ENCODE measurements around the gene B4GALNT4.
"Not testable (repeated sequence)": the region's sequence is repeated elsewhere in the genome, so short reads cannot be mapped to it uniquely, and the experiment has no call there.

The B4GALNT4 gene

GRCh38 chr11:375065-376025 is 6.0 kb downstream of the B4GALNT4 start:
- DNase-seq (ENCODE audit: low read depth in 3 of 3, low spot score in 1 of 3) = no peak

GRCh38 chr11:376531-377173 is 7.4 kb downstream of the B4GALNT4 start:
- DNase-seq (ENCODE audit: low read depth in 3 of 3, low spot score in 1 of 3) = no peak

GRCh38 chr11:377174-377865 is 8.0 kb downstream of the B4GALNT4 start:
- no peak for DNase-seq (ENCODE audit: low read depth in 3 of 3, low spot score in 1 of 3)

GRCh38 chr11:377883-378500 is 8.7 kb downstream of the B4GALNT4 start:
- no peak for DNase-seq (ENCODE audit: low read depth in 3 of 3, low spot score in 1 of 3)

GRCh38 chr11:379205-380094 is 10.2 kb downstream of the B4GALNT4 start:
- DNase-seq (ENCODE audit: low read depth in 3 of 3, low spot score in 1 of 3) = no peak

- DNase-seq (ENCODE audit: low read depth in 3 of 3, low spot score in 1 of 3) = no peak
Observed at GRCh38 chr11:380095-380480, 10.8 kb downstream of the B4GALNT4 start.

- no peak for DNase-seq (ENCODE audit: low read depth in 3 of 3, low spot score in 1 of 3)
Observed at GRCh38 chr11:380491-380890, 11.2 kb downstream of the B4GALNT4 start.

- DNase-seq (ENCODE audit: low read depth in 3 of 3, low spot score in 1 of 3) = no peak
Observed at GRCh38 chr11:380996-381395, 11.7 kb downstream of the B4GALNT4 start.

- DNase-seq (ENCODE audit: low read depth in 3 of 3, low spot score in 1 of 3) = no peak
Observed at GRCh38 chr11:381501-382072, 12.3 kb downstream of the B4GALNT4 start.

- DNase-seq (ENCODE audit: low read depth in 3 of 3, low spot score in 1 of 3) = no peak
Observed at GRCh38 chr11:382081-382629, 12.9 kb downstream of the B4GALNT4 start.

GRCh38 chr11:383431-383830 is 14.1 kb downstream of the B4GALNT4 start:
- DNase-seq (ENCODE audit: low read depth in 3 of 3, low spot score in 1 of 3) = no peak

GRCh38 chr11:384511-384910 is 15.2 kb downstream of the B4GALNT4 start:
- no peak for DNase-seq (ENCODE audit: low read depth in 3 of 3, low spot score in 1 of 3)

- no peak for DNase-seq (ENCODE audit: low read depth in 3 of 3, low spot score in 1 of 3)
Observed at GRCh38 chr11:385594-386351, 16.5 kb downstream of the B4GALNT4 start.

GRCh38 chr11:386483-386882 is 17.2 kb downstream of the B4GALNT4 start:
- DNase-seq (ENCODE audit: low read depth in 3 of 3, low spot score in 1 of 3) = no peak

GRCh38 chr11:387193-387793 is 18.0 kb downstream of the B4GALNT4 start:
- DNase-seq (ENCODE audit: low read depth in 3 of 3, low spot score in 1 of 3) = no peak

GRCh38 chr11:389369-389768 is 20.1 kb downstream of the B4GALNT4 start:
- not testable (repeated sequence) for DNase-seq (ENCODE audit: low read depth in 3 of 3, low spot score in 1 of 3)

GRCh38 chr11:390175-390574 is 20.9 kb downstream of the B4GALNT4 start:
- no peak for DNase-seq (ENCODE audit: low read depth in 3 of 3, low spot score in 1 of 3)

Data from stimulated activated CD4-positive, alpha-beta T cell treated with anti-CD3 and anti-CD28 coated beads, TNF-alpha, amount 100 ng/mL, for 1 hour (primary cell).